Liver (tissue), 9 donors: ENCODE data around the gene CDR2. TPM values are rescaled to one million over a fixed set of nuclear protein-coding genes. Genes with fewer than 3 reads are reported as not detected.
A peak's percentile ranks its signal among the peaks of the same experiment; 100 is the strongest.
"Not testable (repeated sequence)": the region's sequence is repeated elsewhere in the genome, so short reads cannot be mapped to it uniquely, and the experiment has no call there.

Source experiments
- DNase-seq: peaks from one replicate; pipeline ENCODE4 v3.0.0-alpha.2; 2017; ENCODE audit warnings: low spot score
- H3K27ac ChIP-seq, 2 donors: one replicate each; pipeline ENCODE4 v1.7.0; 2013; ENCODE audit warnings: inconsistent platforms in 2 of 2, low read length in 2 of 2, control low read depth in 1 of 2, low read depth in 1 of 2, mild to moderate bottlenecking in 1 of 2
- H3K27me3 ChIP-seq, 4 donors: one replicate each; pipeline versions ENCODE4 v1.6.1 to v1.7.0; 2013; ENCODE audit warnings: low read length in 3 of 4, inconsistent platforms in 1 of 4, mild to moderate bottlenecking in 1 of 4, moderate library complexity in 1 of 4; ENCODE audit not compliant: control insufficient read depth in 4 of 4, insufficient read depth in 4 of 4
- H3K36me3 ChIP-seq, 4 donors: one replicate each; pipeline versions ENCODE4 v1.6.1 to v1.7.0; 2013; ENCODE audit warnings: low read length in 3 of 4, mild to moderate bottlenecking in 3 of 4, low read depth in 1 of 4, moderate library complexity in 1 of 4; ENCODE audit not compliant: control insufficient read depth in 4 of 4, insufficient read depth in 3 of 4
- H3K4me1 ChIP-seq, 4 donors: one replicate each; pipeline versions ENCODE4 v1.6.1 to v1.7.0; 2013; ENCODE audit warnings: low read length in 3 of 4, mild to moderate bottlenecking in 3 of 4, moderate library complexity in 1 of 4; ENCODE audit not compliant: control insufficient read depth in 4 of 4, insufficient read depth in 4 of 4
- H3K4me3 ChIP-seq, 3 donors: one replicate each; pipeline versions ENCODE4 v1.6.1 to v1.7.0; 2013; ENCODE audit warnings: low read length in 3 of 3, control low read depth in 1 of 3, low read depth in 1 of 3, mild to moderate bottlenecking in 1 of 3
- H3K9ac ChIP-seq, 2 donors: one replicate each; pipeline ENCODE4 v1.7.0; 2013; ENCODE audit warnings: low read length in 2 of 2, mild to moderate bottlenecking in 2 of 2, moderate library complexity in 2 of 2, control low read depth in 1 of 2, low read depth in 1 of 2
- H3K9me3 ChIP-seq, 4 donors: one replicate each; pipeline versions ENCODE4 v1.6.1 to v1.7.0; 2013; ENCODE audit warnings: low read length in 3 of 4; ENCODE audit not compliant: control insufficient read depth in 4 of 4
- EGR1 ChIP-seq, 2 donors: IDR thresholded peaks; 2 replicates each; pipeline ENCODE4 v1.6.1; 2016 to 2018; ENCODE audit warnings: antibody characterized with exemption in 2 of 2, low read depth in 2 of 2
- FOXA1 ChIP-seq: IDR thresholded peaks from 2 replicates; pipeline ENCODE4 v1.6.1; 2016; ENCODE audit warnings: antibody characterized with exemption
- GABPA ChIP-seq, 2 donors: IDR thresholded peaks in 1 of 2; conservative IDR thresholded peaks in 1 of 2; 2 replicates each; pipeline ENCODE4 v1.6.1; 2016; ENCODE audit warnings: antibody characterized with exemption in 2 of 2, mild to moderate bottlenecking in 1 of 2, moderate library complexity in 1 of 2
- JUND ChIP-seq, 2 donors: IDR thresholded peaks; 2 replicates each; pipeline ENCODE4 v1.6.1; 2016; ENCODE audit warnings: antibody characterized with exemption in 2 of 2
- RAD21 ChIP-seq, 2 donors: IDR thresholded peaks; 2 replicates each; pipeline ENCODE4 v1.6.1; 2016; ENCODE audit warnings: antibody characterized with exemption in 2 of 2, mild to moderate bottlenecking in 2 of 2
- RXRA ChIP-seq, 2 donors: IDR thresholded peaks; 2 replicates each; pipeline ENCODE4 v1.6.1; 2017 to 2018; ENCODE audit warnings: antibody characterized with exemption in 2 of 2, mild to moderate bottlenecking in 1 of 2
- SP1 ChIP-seq: IDR thresholded peaks from 2 replicates; pipeline ENCODE4 v1.6.1; 2018; ENCODE audit warnings: antibody characterized with exemption, mild to moderate bottlenecking
- YY1 ChIP-seq: IDR thresholded peaks from 2 replicates; pipeline ENCODE4 v1.6.1; 2016; ENCODE audit warnings: antibody characterized with exemption, mild to moderate bottlenecking
- whole genome bisulfite sequencing: extraction: QIAGEN DNeasy Blood & Tissue Kit; methylation state at CpG from one replicate; pipeline ENCODE4 v1.1.7; 2013; 5-methylcytosine and 5-hydroxymethylcytosine counted together
- polyA plus RNA-seq, 2 donors: library from polyadenylated mRNA; stranded (reverse) in 1 of 2; unstranded in 1 of 2; fragments of 200-250 nt in 1 of 2; fragments of >200 nt in 1 of 2; fragmentation: Nextera tagmentation in 1 of 2; extraction: Ambion mirVana in 1 of 2; gene quantifications; one replicate each; pipeline versions ENCODE4 v1.2.1 to v1.2.3, GENCODE V29; 2013 to 2015
- total RNA-seq, 2 donors: library from RNA; depleted of rRNA; stranded (reverse); fragments of >200 nt; gene quantifications; one replicate each; pipeline ENCODE4 v1.2.3, GENCODE V29; 2014
- TF ChIP-seq, protein P1 (sequence below): fragments of 150-350 bp; IDR thresholded peaks from 2 replicates; pipeline ENCODE4 v1.5.1; 2017; ENCODE audit warnings: improper control_type of control experiment, low read depth, low read length; ENCODE audit not compliant: missing input control
- TF ChIP-seq, protein P2 (sequence below): IDR thresholded peaks from 2 replicates; pipeline ENCODE4 v1.6.1; 2016; ENCODE audit warnings: antibody characterized with exemption
- TF ChIP-seq, protein P3 (sequence below): IDR thresholded peaks from 2 replicates; pipeline ENCODE4 v1.6.1; 2016; ENCODE audit warnings: antibody characterized with exemption
- TF ChIP-seq, protein P4 (sequence below): IDR thresholded peaks from 2 replicates; pipeline ENCODE4 v1.6.1; 2016; ENCODE audit warnings: antibody characterized with exemption
- donor health status: healthy.
- donor health status: healthy.
- donor health status: healthy.
- donor health status: healthy.
- donor health status: healthy.

The CDR2 gene
- total and polyA plus RNA-seq, 4 donors, result 2.9 to 12.1 (median 9.7) TPM

DNA sequence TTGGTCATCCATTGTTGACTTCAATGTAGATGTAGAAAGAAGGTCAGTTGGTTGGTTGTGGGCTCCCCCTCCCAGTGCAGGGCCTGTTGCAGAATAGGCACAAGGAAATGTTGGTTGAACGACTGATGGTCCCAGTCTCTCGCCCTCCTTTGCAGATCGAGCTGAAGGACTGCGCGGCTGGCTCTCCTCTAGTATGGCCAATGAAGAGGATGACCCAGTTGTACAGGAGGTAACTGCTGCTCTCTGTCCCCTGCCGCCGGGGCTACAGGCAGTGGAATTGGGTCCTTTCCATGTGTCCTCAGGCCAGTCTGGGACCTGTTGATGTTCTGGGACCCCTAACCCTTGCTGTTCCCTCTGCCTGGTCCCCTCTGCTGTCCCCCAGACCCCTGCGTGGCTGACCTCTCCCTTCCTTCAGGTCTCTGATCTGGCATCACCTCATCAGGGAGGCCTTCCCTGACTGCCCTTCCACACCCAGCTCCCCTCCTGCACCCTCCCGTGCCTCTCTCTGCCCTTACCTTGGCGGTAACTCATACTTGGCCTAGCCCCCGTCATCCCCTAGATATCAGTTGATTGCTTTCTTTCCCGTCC, 71.5 kb downstream of the CDR2 start:
- no peak overlapping the region for H3K4me3 ChIP-seq
- H3K4me1 ChIP-seq, result peaks cover 0 to 15% (median 5%) of the 10 kb centered on the region in 4 donors
- TF ChIP-seq RXRA (IDR thresholded peaks at IDR 0.05) (no peak), SP1 (no peak), YY1 (no peak), GABPA (IDR thresholded peaks at IDR 0.05 in 1 of 2, conservative IDR thresholded peaks at IDR 0.05 in 1 of 2) (no peak), FOXA1 (no peak), JUND (IDR thresholded peaks at IDR 0.05) (no peak)
- TF ChIP-seq, protein P1, sequence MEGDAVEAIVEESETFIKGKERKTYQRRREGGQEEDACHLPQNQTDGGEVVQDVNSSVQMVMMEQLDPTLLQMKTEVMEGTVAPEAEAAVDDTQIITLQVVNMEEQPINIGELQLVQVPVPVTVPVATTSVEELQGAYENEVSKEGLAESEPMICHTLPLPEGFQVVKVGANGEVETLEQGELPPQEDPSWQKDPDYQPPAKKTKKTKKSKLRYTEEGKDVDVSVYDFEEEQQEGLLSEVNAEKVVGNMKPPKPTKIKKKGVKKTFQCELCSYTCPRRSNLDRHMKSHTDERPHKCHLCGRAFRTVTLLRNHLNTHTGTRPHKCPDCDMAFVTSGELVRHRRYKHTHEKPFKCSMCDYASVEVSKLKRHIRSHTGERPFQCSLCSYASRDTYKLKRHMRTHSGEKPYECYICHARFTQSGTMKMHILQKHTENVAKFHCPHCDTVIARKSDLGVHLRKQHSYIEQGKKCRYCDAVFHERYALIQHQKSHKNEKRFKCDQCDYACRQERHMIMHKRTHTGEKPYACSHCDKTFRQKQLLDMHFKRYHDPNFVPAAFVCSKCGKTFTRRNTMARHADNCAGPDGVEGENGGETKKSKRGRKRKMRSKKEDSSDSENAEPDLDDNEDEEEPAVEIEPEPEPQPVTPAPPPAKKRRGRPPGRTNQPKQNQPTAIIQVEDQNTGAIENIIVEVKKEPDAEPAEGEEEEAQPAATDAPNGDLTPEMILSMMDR, result no peak
- TF ChIP-seq, protein P2, sequence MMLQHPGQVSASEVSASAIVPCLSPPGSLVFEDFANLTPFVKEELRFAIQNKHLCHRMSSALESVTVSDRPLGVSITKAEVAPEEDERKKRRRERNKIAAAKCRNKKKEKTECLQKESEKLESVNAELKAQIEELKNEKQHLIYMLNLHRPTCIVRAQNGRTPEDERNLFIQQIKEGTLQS, result no peak
- TF ChIP-seq, protein P3, sequence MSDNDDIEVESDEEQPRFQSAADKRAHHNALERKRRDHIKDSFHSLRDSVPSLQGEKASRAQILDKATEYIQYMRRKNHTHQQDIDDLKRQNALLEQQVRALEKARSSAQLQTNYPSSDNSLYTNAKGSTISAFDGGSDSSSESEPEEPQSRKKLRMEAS, result no peak
- TF ChIP-seq, protein P4, sequence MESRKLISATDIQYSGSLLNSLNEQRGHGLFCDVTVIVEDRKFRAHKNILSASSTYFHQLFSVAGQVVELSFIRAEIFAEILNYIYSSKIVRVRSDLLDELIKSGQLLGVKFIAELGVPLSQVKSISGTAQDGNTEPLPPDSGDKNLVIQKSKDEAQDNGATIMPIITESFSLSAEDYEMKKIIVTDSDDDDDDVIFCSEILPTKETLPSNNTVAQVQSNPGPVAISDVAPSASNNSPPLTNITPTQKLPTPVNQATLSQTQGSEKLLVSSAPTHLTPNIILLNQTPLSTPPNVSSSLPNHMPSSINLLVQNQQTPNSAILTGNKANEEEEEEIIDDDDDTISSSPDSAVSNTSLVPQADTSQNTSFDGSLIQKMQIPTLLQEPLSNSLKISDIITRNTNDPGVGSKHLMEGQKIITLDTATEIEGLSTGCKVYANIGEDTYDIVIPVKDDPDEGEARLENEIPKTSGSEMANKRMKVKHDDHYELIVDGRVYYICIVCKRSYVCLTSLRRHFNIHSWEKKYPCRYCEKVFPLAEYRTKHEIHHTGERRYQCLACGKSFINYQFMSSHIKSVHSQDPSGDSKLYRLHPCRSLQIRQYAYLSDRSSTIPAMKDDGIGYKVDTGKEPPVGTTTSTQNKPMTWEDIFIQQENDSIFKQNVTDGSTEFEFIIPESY, result no peak
- H3K27me3 ChIP-seq, result no peaks in the 10 kb centered on the region
- H3K27ac ChIP-seq, result no peak overlapping the region
- peaks cover under 1 to 33% (median 8%) of the 10 kb centered on the region in 4 donors for H3K36me3 ChIP-seq
- WGBS, result 95% methylated on average over 12 of the region's 12 CpGs
- no peak for DNase-seq
- no peak overlapping the region for H3K9ac ChIP-seq
- no peaks in the 10 kb centered on the region for H3K9me3 ChIP-seq

DNA sequence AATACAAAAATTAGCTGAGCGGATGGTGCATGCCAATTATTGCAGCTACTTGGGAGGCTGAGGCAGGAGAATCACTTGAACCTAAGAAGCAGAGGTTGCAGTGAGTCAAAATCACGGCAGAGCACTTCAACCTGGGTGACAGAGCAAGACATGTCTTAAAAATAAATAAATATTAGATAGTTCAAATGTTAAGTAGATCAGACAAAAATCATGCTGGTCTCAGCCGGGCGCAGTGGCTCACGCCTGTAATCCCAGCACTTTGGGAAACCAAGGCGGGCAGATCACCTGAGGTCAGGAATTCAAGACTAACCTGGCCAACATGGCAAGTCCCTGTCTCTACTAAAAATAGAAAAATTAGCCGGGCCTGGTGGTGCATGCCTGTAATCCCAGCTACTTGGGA, 73.0 kb downstream of the CDR2 start:
- peaks cover 0 to 19% (median 6%) of the 10 kb centered on the region in 4 donors for H3K36me3 ChIP-seq
- not testable (repeated sequence) for DNase-seq
- WGBS, result 94% methylated on average over 7 of the region's 7 CpGs

DNA sequence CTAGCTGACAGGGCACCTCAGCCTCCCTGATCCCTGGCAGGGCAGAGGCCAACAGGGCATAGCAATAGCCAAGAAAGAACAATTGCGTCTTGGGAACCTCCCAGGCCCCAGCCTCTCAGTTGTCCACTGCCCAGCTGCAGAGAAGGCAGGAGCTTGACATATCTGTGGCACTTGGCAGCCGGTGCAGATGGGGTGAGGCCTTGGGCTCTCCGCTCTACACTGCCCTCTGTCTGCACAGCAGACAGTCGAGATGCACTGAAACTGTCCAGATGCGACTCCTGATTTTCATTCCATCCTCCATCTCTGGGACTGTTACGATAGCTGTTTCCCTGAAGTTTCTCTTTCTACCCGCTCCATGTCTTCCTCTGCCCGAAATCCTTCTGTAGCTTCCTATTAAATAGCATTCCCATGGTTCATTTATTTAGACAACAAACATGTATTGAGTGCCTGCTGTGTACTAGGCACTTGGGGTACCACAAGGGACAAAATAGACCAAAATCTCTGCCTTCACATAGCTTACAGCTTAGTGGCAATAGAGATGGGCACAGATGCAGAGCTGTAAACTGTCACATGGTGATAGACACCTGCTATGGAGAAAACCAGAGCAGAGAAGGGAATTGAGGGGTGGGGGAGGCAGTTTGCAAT, 73.9 kb downstream of the CDR2 start:
- H3K27ac ChIP-seq, result no peak overlapping the region
- H3K9me3 ChIP-seq, result no peaks in the 10 kb centered on the region
- TF ChIP-seq RAD21 (IDR thresholded peaks at IDR 0.05), result peak; percentile 70 to 80
- TF ChIP-seq EGR1 (IDR thresholded peaks at IDR 0.05; ENCODE audit: low read depth in 2 of 2), result no peak
- TF ChIP-seq, protein P1, result peak; percentile 66
- peak overlapping the region in 1 of 2 donors; percentile 5 for H3K9ac ChIP-seq
- DNase-seq, result peak; percentile 57
- WGBS, result 37% methylated on average over 8 of the region's 8 CpGs
- peaks cover 0 to 14% (median 6%) of the 10 kb centered on the region in 4 donors for H3K36me3 ChIP-seq
- H3K4me1 ChIP-seq, result peaks cover 2 to 18% (median 11%) of the 10 kb centered on the region in 4 donors
- H3K27me3 ChIP-seq, result no peaks in the 10 kb centered on the region
- H3K4me3 ChIP-seq, result no peak overlapping the region

More for the DNA sequence above, 73.0 kb downstream of the CDR2 start:
- not testable (repeated sequence) for H3K27ac ChIP-seq, H3K27me3 ChIP-seq, H3K4me3 ChIP-seq, H3K9me3 ChIP-seq, H3K9ac ChIP-seq
- H3K4me1 ChIP-seq, result peaks cover 0 to 17% (median 7%) of the 10 kb centered on the region in 4 donors
